ENCODE data around the gene C1orf159.
"Not testable (repeated sequence)": the region's sequence is repeated elsewhere in the genome, so short reads cannot be mapped to it uniquely, and the experiment has no call there.

The C1orf159 gene

GRCh38 chr1:1157914-1158710, 42.2 kb upstream of the C1orf159 start:
- H3K27ac ChIP-seq (ENCODE audit: low read depth, low read length, severe bottlenecking), result peak overlapping the region; percentile 96
- H3K36me3 ChIP-seq (ENCODE audit: control insufficient read depth, insufficient read depth, low read length), result no peaks in the 10 kb centered on the region
- peaks cover 9% of the 10 kb centered on the region for H3K4me1 ChIP-seq (ENCODE audit: control insufficient read depth, insufficient read depth, low read length, poor library complexity, severe bottlenecking)
- no peaks in the 10 kb centered on the region for H3K9me3 ChIP-seq (ENCODE audit: control insufficient read depth, low read length)
- WGBS, 2 experiments (ENCODE audit: insufficient coverage in 2 of 2), result 18 to 28% methylated on average over 34 to 40 of the region's 46 CpGs
- H3K4me3 ChIP-seq (ENCODE audit: extremely low read depth, insufficient read depth, low read length, poor library complexity, severe bottlenecking), result peak overlapping the region; percentile 41

- 2 to 7% methylated on average over 14 to 19 of the region's 29 CpGs for WGBS, 2 experiments (ENCODE audit: insufficient coverage in 2 of 2)
- H3K4me1 ChIP-seq (ENCODE audit: control insufficient read depth, insufficient read depth, low read length, poor library complexity, severe bottlenecking), result peaks cover 9% of the 10 kb centered on the region
- H3K27ac ChIP-seq (ENCODE audit: low read depth, low read length, severe bottlenecking), result peak overlapping the region; percentile 96
- H3K36me3 ChIP-seq (ENCODE audit: control insufficient read depth, insufficient read depth, low read length), result no peaks in the 10 kb centered on the region
- no peaks in the 10 kb centered on the region for H3K9me3 ChIP-seq (ENCODE audit: control insufficient read depth, low read length)
- peak overlapping the region; percentile 41 for H3K4me3 ChIP-seq (ENCODE audit: extremely low read depth, insufficient read depth, low read length, poor library complexity, severe bottlenecking)
These were observed 41.6 kb upstream of the C1orf159 start for GRCh38 chr1:1157426-1157913.

GRCh38 chr1:1157033-1157365, 41.1 kb upstream of the C1orf159 start:
- no peak overlapping the region for H3K4me3 ChIP-seq (ENCODE audit: extremely low read depth, insufficient read depth, low read length, poor library complexity, severe bottlenecking)
- H3K9me3 ChIP-seq (ENCODE audit: control insufficient read depth, low read length), result no peaks in the 10 kb centered on the region
- 74 to 91% methylated on average over 3 to 4 of the region's 9 CpGs for whole genome bisulfite sequencing, 2 experiments (ENCODE audit: insufficient coverage in 2 of 2)
- H3K27ac ChIP-seq (ENCODE audit: low read depth, low read length, severe bottlenecking), result no peak overlapping the region
- peaks cover 9% of the 10 kb centered on the region for H3K4me1 ChIP-seq (ENCODE audit: control insufficient read depth, insufficient read depth, low read length, poor library complexity, severe bottlenecking)
- H3K36me3 ChIP-seq (ENCODE audit: control insufficient read depth, insufficient read depth, low read length), result no peaks in the 10 kb centered on the region

GRCh38 chr1:1156140-1157032, 40.5 kb upstream of the C1orf159 start:
- peaks cover 9% of the 10 kb centered on the region for H3K4me1 ChIP-seq (ENCODE audit: control insufficient read depth, insufficient read depth, low read length, poor library complexity, severe bottlenecking)
- no peak overlapping the region for H3K4me3 ChIP-seq (ENCODE audit: extremely low read depth, insufficient read depth, low read length, poor library complexity, severe bottlenecking)
- 91 to 96% methylated on average over 23 to 26 of the region's 26 CpGs for WGBS, 2 experiments (ENCODE audit: insufficient coverage in 2 of 2)

GRCh38 chr1:1155258-1155657, 39.4 kb upstream of the C1orf159 start:
- H3K27ac ChIP-seq (ENCODE audit: low read depth, low read length, severe bottlenecking), result no peak overlapping the region
- H3K9me3 ChIP-seq (ENCODE audit: control insufficient read depth, low read length), result no peaks in the 10 kb centered on the region
- WGBS, 2 experiments (ENCODE audit: insufficient coverage in 2 of 2), result 90 to 96% methylated on average over 8 to 9 of the region's 10 CpGs
- H3K36me3 ChIP-seq (ENCODE audit: control insufficient read depth, insufficient read depth, low read length), result no peaks in the 10 kb centered on the region
- peaks cover 9% of the 10 kb centered on the region for H3K4me1 ChIP-seq (ENCODE audit: control insufficient read depth, insufficient read depth, low read length, poor library complexity, severe bottlenecking)
- no peak overlapping the region for H3K4me3 ChIP-seq (ENCODE audit: extremely low read depth, insufficient read depth, low read length, poor library complexity, severe bottlenecking)

More at GRCh38 chr1:1156140-1157032, 40.5 kb upstream of the C1orf159 start:
- Histone ChIP-seq H3K36me3 (ENCODE audit: control insufficient read depth, insufficient read depth, low read length) (no peaks in the 10 kb centered on the region), H3K9me3 (ENCODE audit: control insufficient read depth, low read length) (no peaks in the 10 kb centered on the region), H3K27ac (ENCODE audit: low read depth, low read length, severe bottlenecking) (no peak overlapping the region)

- WGBS, 2 experiments (ENCODE audit: insufficient coverage in 2 of 2), result 87 to 88% methylated on average over 3 to 4 of the region's 4 CpGs
- peaks cover 9% of the 10 kb centered on the region for H3K4me1 ChIP-seq (ENCODE audit: control insufficient read depth, insufficient read depth, low read length, poor library complexity, severe bottlenecking)
- no peak overlapping the region for H3K4me3 ChIP-seq (ENCODE audit: extremely low read depth, insufficient read depth, low read length, poor library complexity, severe bottlenecking)
- no peaks in the 10 kb centered on the region for H3K9me3 ChIP-seq (ENCODE audit: control insufficient read depth, low read length)
- no peak overlapping the region for H3K27ac ChIP-seq (ENCODE audit: low read depth, low read length, severe bottlenecking)
- H3K36me3 ChIP-seq (ENCODE audit: control insufficient read depth, insufficient read depth, low read length), result no peaks in the 10 kb centered on the region
These were observed 38.0 kb upstream of the C1orf159 start for GRCh38 chr1:1153874-1154273.

GRCh38 chr1:1153215-1153614, 37.3 kb upstream of the C1orf159 start:
- not testable (repeated sequence) for H3K36me3 ChIP-seq (ENCODE audit: control insufficient read depth, insufficient read depth, low read length); H3K4me1 ChIP-seq (ENCODE audit: control insufficient read depth, insufficient read depth, low read length, poor library complexity, severe bottlenecking); H3K27ac ChIP-seq (ENCODE audit: low read depth, low read length, severe bottlenecking); H3K9me3 ChIP-seq (ENCODE audit: control insufficient read depth, low read length); H3K4me3 ChIP-seq (ENCODE audit: extremely low read depth, insufficient read depth, low read length, poor library complexity, severe bottlenecking)
- WGBS, 2 experiments (ENCODE audit: insufficient coverage in 2 of 2), result 88 to 91% methylated on average over 14 of the region's 14 CpGs

GRCh38 chr1:1152431-1152830, 36.5 kb upstream of the C1orf159 start:
- H3K4me3 ChIP-seq (ENCODE audit: extremely low read depth, insufficient read depth, low read length, poor library complexity, severe bottlenecking); H3K36me3 ChIP-seq (ENCODE audit: control insufficient read depth, insufficient read depth, low read length); H3K4me1 ChIP-seq (ENCODE audit: control insufficient read depth, insufficient read depth, low read length, poor library complexity, severe bottlenecking); H3K27ac ChIP-seq (ENCODE audit: low read depth, low read length, severe bottlenecking); H3K9me3 ChIP-seq (ENCODE audit: control insufficient read depth, low read length): not testable (repeated sequence)
- WGBS, 2 experiments (ENCODE audit: insufficient coverage in 2 of 2), result 93 to 94% methylated on average over 12 to 13 of the region's 13 CpGs

- H3K27ac ChIP-seq (ENCODE audit: low read depth, low read length, severe bottlenecking), result no peak overlapping the region
- 91% methylated on average over 13 to 14 of the region's 21 CpGs for WGBS, 2 experiments (ENCODE audit: insufficient coverage in 2 of 2)
- H3K4me1 ChIP-seq (ENCODE audit: control insufficient read depth, insufficient read depth, low read length, poor library complexity, severe bottlenecking), result no peaks in the 10 kb centered on the region
- no peaks in the 10 kb centered on the region for H3K36me3 ChIP-seq (ENCODE audit: control insufficient read depth, insufficient read depth, low read length)
- H3K4me3 ChIP-seq (ENCODE audit: extremely low read depth, insufficient read depth, low read length, poor library complexity, severe bottlenecking), result no peak overlapping the region
- H3K9me3 ChIP-seq (ENCODE audit: control insufficient read depth, low read length), result no peaks in the 10 kb centered on the region
These were observed 35.4 kb upstream of the C1orf159 start for GRCh38 chr1:1151306-1151705.

- H3K27ac ChIP-seq (ENCODE audit: low read depth, low read length, severe bottlenecking), result no peak overlapping the region
- H3K36me3 ChIP-seq (ENCODE audit: control insufficient read depth, insufficient read depth, low read length), result no peaks in the 10 kb centered on the region
- no peak overlapping the region for H3K4me3 ChIP-seq (ENCODE audit: extremely low read depth, insufficient read depth, low read length, poor library complexity, severe bottlenecking)
- WGBS, 2 experiments (ENCODE audit: insufficient coverage in 2 of 2), result 92 to 96% methylated on average over 9 to 12 of the region's 12 CpGs
- no peaks in the 10 kb centered on the region for H3K4me1 ChIP-seq (ENCODE audit: control insufficient read depth, insufficient read depth, low read length, poor library complexity, severe bottlenecking)
- no peaks in the 10 kb centered on the region for H3K9me3 ChIP-seq (ENCODE audit: control insufficient read depth, low read length)
These were observed 34.2 kb upstream of the C1orf159 start for GRCh38 chr1:1150100-1150499.

Measured in mesodermal cell (in vitro differentiated cells).